Dermis blood vessel endothelial cell (primary cell): ENCODE measurements around the gene ATP4B. TPM values are rescaled to one million over a fixed set of nuclear protein-coding genes. Genes with fewer than 3 reads are reported as not detected.

Source experiments
- DNase-seq: peaks from one replicate; pipeline ENCODE4 v3.0.0; 2010
- total RNA-seq: library from RNA; depleted of rRNA; stranded (reverse); fragments of >200 nt; gene quantifications from 2 replicates; pipeline ENCODE4 v1.2.3, GENCODE V29; 2014

The ATP4B gene
- total RNA-seq: not detected in 2 replicates

GRCh38 chr13:113657851-113658741 lies at the start of gene ATP4B:
Gene ATP4B, minus strand, starts transcription at chr13:113658198. Its CDS starts 54 bp downstream, at chr13:113658144.
- no peak for DNase-seq

GRCh38 chr13:113672002-113672651 lies 14.1 kb upstream of the ATP4B start:
- DNase-seq: no peak

- no peak for DNase-seq
Measured at GRCh38 chr13:113671066-113672001, 13.3 kb upstream of the ATP4B start.

- DNase-seq: no peak
Measured at GRCh38 chr13:113670541-113670940, 12.5 kb upstream of the ATP4B start.

GRCh38 chr13:113669755-113670341 lies 11.8 kb upstream of the ATP4B start:
- DNase-seq: no peak

GRCh38 chr13:113669231-113669754 lies 11.3 kb upstream of the ATP4B start:
- DNase-seq: no peak

- DNase-seq: no peak
Measured at GRCh38 chr13:113668491-113668971, 10.5 kb upstream of the ATP4B start.

GRCh38 chr13:113667771-113668490 lies 9.9 kb upstream of the ATP4B start:
- no peak for DNase-seq

GRCh38 chr13:113666951-113667701 lies 9.1 kb upstream of the ATP4B start, which contains the start of gene GRK1:
Gene GRK1, plus strand, starts transcription at chr13:113667219. Its CDS starts 168 bp downstream, at chr13:113667387.
- no peak for DNase-seq

GRCh38 chr13:113666329-113666670 lies 8.3 kb upstream of the ATP4B start:
- DNase-seq: no peak

GRCh38 chr13:113665597-113666328 lies 7.8 kb upstream of the ATP4B start:
- no peak for DNase-seq

GRCh38 chr13:113664751-113665596 lies 7.0 kb upstream of the ATP4B start:
- no peak for DNase-seq

- DNase-seq: no peak
Measured at GRCh38 chr13:113663934-113664333, 5.9 kb upstream of the ATP4B start.

- no peak for DNase-seq
Measured at GRCh38 chr13:113661509-113661908, 3.5 kb upstream of the ATP4B start.

GRCh38 chr13:113660066-113660465 lies 2.1 kb upstream of the ATP4B start:
- no peak for DNase-seq

GRCh38 chr13:113659337-113659736 lies 1.3 kb upstream of the ATP4B start:
- no peak for DNase-seq

GRCh38 chr13:113658836-113659235 lies 838 bp upstream of the ATP4B start:
- DNase-seq: no peak

- no peak for DNase-seq
Measured at GRCh38 chr13:113656831-113657671, 947 bp downstream of the ATP4B start.
